Measurements from ENCODE around the gene TK2.
A peak's percentile ranks its signal among the peaks of the same experiment; 100 is the strongest.
"Not testable (repeated sequence)": the region's sequence is repeated elsewhere in the genome, so short reads cannot be mapped to it uniquely, and the experiment has no call there.

Gene TK2

DNA sequence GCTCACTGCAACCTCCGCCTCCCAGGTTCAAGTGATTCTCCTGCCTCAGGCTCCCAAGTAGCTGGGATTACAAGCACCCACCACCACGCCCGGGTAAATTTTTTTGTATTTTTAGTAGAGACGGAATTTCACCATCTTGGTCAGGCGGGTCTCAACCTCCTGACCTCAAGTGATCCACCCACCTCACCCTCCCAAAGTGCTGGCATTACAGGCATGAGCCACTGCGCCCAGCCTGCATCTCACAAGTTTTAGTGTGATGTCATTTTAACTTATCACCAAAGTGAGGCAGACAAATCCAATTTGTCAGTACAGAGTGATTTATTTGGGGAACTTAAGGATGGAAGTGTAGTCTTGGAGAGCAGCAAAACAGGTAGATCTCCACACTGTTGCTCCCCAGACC, 83.3 kb downstream of the TK2 start:
- not testable (repeated sequence) for DNase-seq (ENCODE audit: low read depth)

DNA sequence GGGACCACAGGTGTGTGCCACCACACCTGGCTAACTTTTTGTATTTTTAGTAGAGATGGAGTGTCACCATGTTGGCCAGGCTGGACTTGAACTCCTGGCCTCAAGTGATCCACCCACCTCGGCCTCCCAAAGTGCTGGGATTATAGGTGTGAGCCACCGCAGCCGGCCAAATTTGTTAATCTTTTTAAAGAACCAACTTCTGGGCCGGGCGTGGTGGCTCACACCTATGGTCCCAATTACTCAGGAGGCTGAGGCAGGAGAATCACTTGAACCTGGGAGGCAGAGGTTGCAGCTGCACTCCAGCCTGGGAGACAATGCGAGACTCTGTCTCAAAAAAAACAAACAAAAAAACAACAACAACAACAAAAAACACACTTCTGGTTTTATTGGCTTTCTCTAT, 84.0 kb downstream of the TK2 start:
- DNase-seq (ENCODE audit: low read depth): not testable (repeated sequence)

DNA sequence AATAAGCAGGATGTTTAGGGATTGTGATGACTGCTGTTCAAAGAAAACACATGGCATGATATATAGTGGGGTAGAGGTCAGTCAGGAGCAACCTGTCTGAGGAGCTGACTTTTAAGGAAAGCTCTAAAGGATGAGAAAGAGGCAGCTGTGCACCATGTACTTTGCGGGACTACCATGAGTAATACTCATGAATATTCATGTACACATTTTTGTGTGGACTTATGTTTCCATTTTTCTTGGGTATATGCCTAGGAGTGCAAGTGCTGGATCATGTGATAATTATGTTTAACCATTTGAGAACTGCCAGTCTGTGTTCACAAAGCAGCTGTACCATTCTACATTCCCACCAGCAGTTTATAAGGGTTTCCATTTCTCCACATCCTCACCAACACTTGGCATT, 87.0 kb downstream of the TK2 start:
- peak; percentile 50 for DNase-seq (ENCODE audit: low read depth)

DNA sequence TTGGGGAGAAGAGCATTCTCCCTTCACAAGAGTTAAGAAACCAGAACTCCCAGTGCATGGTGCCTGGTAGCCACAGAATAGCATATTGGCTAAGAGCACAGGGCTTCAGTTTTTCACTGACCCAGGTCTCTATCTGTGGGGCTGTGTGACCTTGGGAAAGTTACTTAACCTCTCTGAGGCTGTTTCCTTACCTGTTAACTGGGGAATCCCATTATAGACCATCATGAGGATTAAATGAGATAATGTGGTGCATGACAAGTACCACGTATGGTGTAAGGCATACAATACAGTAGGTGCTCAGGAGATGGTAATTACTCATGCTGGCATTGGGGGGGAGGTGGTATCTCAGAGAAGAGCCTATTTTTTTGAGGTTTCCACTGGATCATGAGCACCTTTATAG, 89.2 kb downstream of the TK2 start:
- DNase-seq (ENCODE audit: low read depth): no peak

DNA sequence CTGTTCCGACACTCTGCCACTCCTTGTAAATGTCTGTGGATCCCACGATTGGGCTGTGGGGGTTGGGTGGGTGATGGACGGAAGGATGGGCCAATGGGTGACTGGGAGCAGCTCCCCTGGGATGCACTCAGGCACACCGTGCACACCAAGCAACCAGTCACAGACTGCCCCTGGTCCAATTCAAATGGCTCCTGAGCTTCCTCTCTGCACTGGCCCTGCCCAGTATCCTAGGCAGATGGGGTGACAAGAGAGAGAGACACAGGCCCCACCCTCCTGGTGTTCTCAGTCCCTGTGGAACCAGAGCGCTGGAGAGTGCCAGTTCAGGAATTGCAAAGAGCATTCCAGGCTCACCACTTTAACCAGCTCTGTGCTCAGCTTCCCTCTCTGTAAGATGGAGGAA, 90.0 kb downstream of the TK2 start:
- DNase-seq (ENCODE audit: low read depth): no peak

DNA sequence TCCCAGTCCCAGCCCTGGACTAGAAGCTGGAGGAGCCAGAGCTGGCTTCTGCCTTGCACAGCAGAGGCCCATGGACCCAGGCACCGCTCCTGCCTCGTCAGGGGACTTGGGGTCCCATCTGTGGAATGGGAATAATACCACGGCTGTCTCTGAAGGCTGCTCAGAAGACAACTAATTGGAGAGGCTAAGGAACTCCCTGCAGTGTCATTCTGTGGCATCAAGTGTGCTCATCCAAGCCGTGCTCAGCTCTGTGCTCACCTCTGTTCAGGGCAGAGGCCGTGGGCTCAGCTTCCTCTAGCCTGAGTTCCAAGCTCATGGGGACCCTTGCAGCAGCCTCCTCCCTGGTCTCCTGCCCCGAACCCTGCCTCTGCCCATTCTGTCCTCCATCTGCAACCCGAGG, 91.1 kb downstream of the TK2 start:
- no peak for DNase-seq (ENCODE audit: low read depth)

DNA sequence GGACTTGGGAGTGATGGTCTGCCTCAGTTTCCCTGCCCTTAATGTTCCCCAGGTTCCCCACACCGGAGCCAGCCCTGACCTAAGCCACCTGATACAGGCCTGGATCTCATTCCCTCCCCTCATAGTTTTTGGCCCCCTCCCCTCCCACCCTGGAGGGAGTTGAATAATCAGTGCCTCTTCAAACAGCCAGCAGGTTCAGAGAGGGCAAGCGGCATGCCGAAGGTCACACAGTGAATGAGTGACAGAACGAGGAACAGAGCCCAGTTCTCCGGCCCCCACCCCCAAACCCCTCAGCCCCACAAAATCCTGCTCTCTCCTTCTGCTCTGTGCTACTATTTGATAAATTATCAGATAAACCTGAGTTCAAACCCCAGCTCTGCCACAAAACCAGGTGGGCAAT, 91.6 kb downstream of the TK2 start:
- no peak for DNase-seq (ENCODE audit: low read depth)
